IMR-90 (cell line): ENCODE results near the gene POLR2E. TPM values are rescaled to one million over a fixed set of nuclear protein-coding genes. Genes with fewer than 3 reads are reported as not detected.

Experiments
- ATAC-seq: fragments of 200-7000 bp; cut with Tn5 transposase; 2 replicates; pipeline ENCODE4 v1.9.1; 2020; ENCODE audit warnings: low read depth, mild to moderate bottlenecking, moderate library complexity
- BruUV-seq: library from RNA; stranded (reverse); fragments of 400-500 nt; replicated peaks from 2 replicates; lab custom pipeline; 2021; lab: Mats Ljungman, UMichigan
- CTCF ChIA-PET: fragments of 300-600 bp; formaldehyde crosslinking; extraction: SDS; loops from one replicate; lab custom pipeline; 2021; ENCODE audit warnings: antibody characterized with exemption; lab: Yijun Ruan, JAX
- POLR2A ChIA-PET: fragments of 300-600 bp; sonication (Branson Sonifier 250); formaldehyde crosslinking; loops from one replicate; lab custom pipeline; 2022; ENCODE audit warnings: antibody characterized with exemption; ENCODE audit not compliant: unreplicated experiment; lab: Charles Lee
- DNase-seq: peaks from one replicate; pipeline ENCODE4 v3.0.0; 2013
- H2AFZ ChIP-seq: replicated peaks from 2 replicates; pipeline ENCODE3; 2013; ENCODE audit warnings: low read length, mild to moderate bottlenecking; ENCODE audit not compliant: poor library complexity
- H2AK5ac ChIP-seq: 2 replicates; pipeline ENCODE4 v1.6.1; 2013; ENCODE audit warnings: low read depth, low read length, inconsistent platforms
- H2AK9ac ChIP-seq: replicated peaks from 2 replicates; pipeline ENCODE3; 2013; ENCODE audit warnings: mild to moderate bottlenecking, low read depth, low read length, moderate library complexity; ENCODE audit not compliant: poor library complexity
- H2BK120ac ChIP-seq: 2 replicates; pipeline ENCODE4 v1.6.1; 2013; ENCODE audit warnings: low read depth, low read length, inconsistent platforms
- H2BK15ac ChIP-seq: 3 replicates; pipeline ENCODE4 v1.6.1; 2013; ENCODE audit warnings: low read depth, low read length, inconsistent platforms
- H2BK20ac ChIP-seq: 2 replicates; pipeline ENCODE4 v1.6.1; 2013; ENCODE audit warnings: low read depth, mild to moderate bottlenecking, inconsistent platforms, low read length, moderate library complexity
- H2BK5ac ChIP-seq: 2 replicates; pipeline ENCODE4 v1.6.1; 2013; ENCODE audit warnings: mild to moderate bottlenecking, low read depth, low read length, inconsistent platforms; ENCODE audit not compliant: poor library complexity, severe bottlenecking
- H3K14ac ChIP-seq: replicated peaks from 2 replicates; pipeline ENCODE4 v1.6.1; 2013; ENCODE audit warnings: low read depth, low read length, inconsistent platforms
- H3K18ac ChIP-seq: 2 replicates; pipeline ENCODE4 v1.6.1; 2013; ENCODE audit warnings: low read depth, low read length, control low read depth
- H3K23ac ChIP-seq: 2 replicates; pipeline ENCODE4 v1.6.1; 2013; ENCODE audit warnings: low read depth, low read length, inconsistent platforms
- H3K27ac ChIP-seq: 2 replicates; pipeline ENCODE4 v1.5.1; 2013; ENCODE audit warnings: mild to moderate bottlenecking, control low read depth, low read length; ENCODE audit not compliant: insufficient read depth
- H3K27me3 ChIP-seq: 2 replicates; pipeline ENCODE4 v1.6.1; 2013; ENCODE audit warnings: low read length; ENCODE audit not compliant: control insufficient read depth, insufficient read depth
- H3K36me3 ChIP-seq: 2 replicates; pipeline ENCODE4 v1.6.1; 2013; ENCODE audit warnings: low read length, mixed read lengths; ENCODE audit not compliant: control insufficient read depth, insufficient read depth
- H3K4ac ChIP-seq: 2 replicates; pipeline ENCODE4 v1.6.1; 2013; ENCODE audit warnings: low read depth, low read length, inconsistent platforms
- H3K4me1 ChIP-seq: 2 replicates; pipeline ENCODE4 v1.6.1; 2013; ENCODE audit warnings: low read length, mixed read lengths; ENCODE audit not compliant: control insufficient read depth, insufficient read depth
- H3K4me2 ChIP-seq: 2 replicates; pipeline ENCODE4 v1.6.1; 2013; ENCODE audit warnings: low read depth, mild to moderate bottlenecking, control low read depth, low read length, moderate library complexity
- H3K4me3 ChIP-seq: 2 replicates; pipeline ENCODE4 v1.5.1; 2013; ENCODE audit warnings: low read depth, mild to moderate bottlenecking, control low read depth, low read length, moderate library complexity; ENCODE audit not compliant: insufficient read depth
- H3K56ac ChIP-seq: 2 replicates; pipeline ENCODE4 v1.6.1; 2013; ENCODE audit warnings: low read length, inconsistent platforms; ENCODE audit not compliant: insufficient read depth; ENCODE audit errors: extremely low read depth
- H3K79me1 ChIP-seq, 2 experiments: 2 replicates each; pipeline ENCODE4 v1.6.1; 2013; ENCODE audit warnings: low read length in 2 of 2, inconsistent platforms in 1 of 2, low read depth in 1 of 2
- H3K9ac ChIP-seq: 2 replicates; pipeline ENCODE4 v1.6.1; 2013; ENCODE audit warnings: low read depth, low read length, control low read depth
- H3K9me1 ChIP-seq: 2 replicates; pipeline ENCODE4 v1.6.1; 2013; ENCODE audit warnings: low read length, inconsistent platforms; ENCODE audit not compliant: insufficient read depth
- H3K9me3 ChIP-seq: 2 replicates; pipeline ENCODE4 v1.6.1; 2013; ENCODE audit warnings: low read length; ENCODE audit not compliant: control insufficient read depth, insufficient read depth
- H4K20me1 ChIP-seq: 2 replicates; pipeline ENCODE4 v1.6.1; 2013; ENCODE audit warnings: low read length, inconsistent platforms; ENCODE audit not compliant: insufficient read depth
- H4K5ac ChIP-seq: 2 replicates; pipeline ENCODE4 v1.6.1; 2013; ENCODE audit warnings: mild to moderate bottlenecking, low read depth, low read length, control low read depth
- H4K8ac ChIP-seq, 2 experiments: 2 replicates each; pipeline ENCODE4 v1.6.1; 2013; ENCODE audit warnings: low read depth in 2 of 2, low read length in 2 of 2, control low read depth in 1 of 2, inconsistent platforms in 1 of 2
- H4K91ac ChIP-seq: 2 replicates; pipeline ENCODE4 v1.6.1; 2013; ENCODE audit warnings: low read depth, low read length, inconsistent platforms; ENCODE audit not compliant: insufficient read depth
- BHLHE40 ChIP-seq: fragments of 150-350 bp; IDR thresholded peaks from 2 replicates; pipeline ENCODE4 v1.6.1; 2016; ENCODE audit warnings: mild to moderate bottlenecking, low read depth, low read length
- CHD1 ChIP-seq: IDR thresholded peaks from 2 replicates; pipeline ENCODE4 v1.6.1; 2012; ENCODE audit warnings: low read depth, low read length, improper control_type of control experiment
- CTCF ChIP-seq: conservative IDR thresholded peaks from 2 replicates; pipeline ENCODE4 v1.5.1; 2012; ENCODE audit warnings: mild to moderate bottlenecking, low read depth, low read length, improper control_type of control experiment
- ELK1 ChIP-seq: fragments of 150-350 bp; IDR thresholded peaks from 2 replicates; pipeline ENCODE4 v1.6.1; 2016; ENCODE audit warnings: low read depth, mild to moderate bottlenecking, low read length, moderate library complexity, borderline replicate concordance
- MAFK ChIP-seq: IDR thresholded peaks from 2 replicates; pipeline ENCODE4 v1.6.1; 2012; ENCODE audit warnings: low read depth, low read length, improper control_type of control experiment
- MAZ ChIP-seq: IDR thresholded peaks from 2 replicates; pipeline ENCODE4 v1.6.1; 2012; ENCODE audit warnings: low read depth, mild to moderate bottlenecking, low read length, improper control_type of control experiment, moderate library complexity, borderline replicate concordance
- MXI1 ChIP-seq: IDR thresholded peaks from 2 replicates; pipeline ENCODE4 v1.6.1; 2012; ENCODE audit warnings: low read depth, mild to moderate bottlenecking, low read length, moderate library complexity, borderline replicate concordance
- POLR2A ChIP-seq: IDR thresholded peaks from 2 replicates; pipeline ENCODE4 v1.6.1; 2012; ENCODE audit warnings: mild to moderate bottlenecking, low read depth, low read length
- RCOR1 ChIP-seq: IDR thresholded peaks from 2 replicates; pipeline ENCODE4 v1.6.1; 2012; ENCODE audit warnings: mild to moderate bottlenecking, low read length, improper control_type of control experiment; ENCODE audit not compliant: insufficient replicate concordance
- RFX5 ChIP-seq: IDR thresholded peaks from 2 replicates; pipeline ENCODE4 v1.8.0; 2012; ENCODE audit warnings: low read depth, mild to moderate bottlenecking, low read length, moderate library complexity
- SMC3 ChIP-seq: fragments of 150-350 bp; IDR thresholded peaks from 2 replicates; pipeline ENCODE4 v1.6.1; 2016; ENCODE audit warnings: low read depth, mild to moderate bottlenecking, antibody characterized with exemption, low read length, moderate library complexity
- USF2 ChIP-seq: fragments of 150-350 bp; IDR thresholded peaks from 2 replicates; pipeline ENCODE4 v1.6.1; 2017; ENCODE audit warnings: mild to moderate bottlenecking, antibody characterized with exemption, low read length, low read depth
- WGBS, 2 experiments: methylation state at CpG; one replicate each; pipeline versions ENCODE4 v1.1.5 to v1.1.7; 2013; ENCODE audit warnings: missing lambda C conversion rate in 2 of 2; ENCODE audit not compliant: insufficient read length in 1 of 2; ENCODE audit errors: extremely low coverage in 2 of 2; 5-methylcytosine and 5-hydroxymethylcytosine counted together
- dilution Hi-C: fragments of 300-500 bp; cut with HindIII; formaldehyde crosslinking; loops from one replicate; pipeline ENCODE4 v1.14.3; 2018; ENCODE audit warnings: low sequenced_read_pairs; ENCODE audit not compliant: unreplicated experiment
- in situ Hi-C: fragments of 300-500 bp; cut with MboI; formaldehyde crosslinking; loops from 3 replicates; pipeline ENCODE4 v1.14.3; 2019; ENCODE audit warnings: low sequenced_read_pairs, inconsistent platforms, mixed read lengths
- intact Hi-C: fragments of 100-400 bp; cut with micrococcal nuclease; formaldehyde crosslinking; loops from 2 replicates; pipeline ENCODE4 v1.10.0; 2022
- polyA plus RNA-seq, 3 experiments: library from polyadenylated mRNA; depleted of rRNA; stranded (reverse); fragments of >200 nt; gene quantifications; 2 replicates each; pipeline ENCODE4 v1.2.3, GENCODE V29; 2012; ENCODE audit warnings: low replicate concordance in 1 of 3
- total RNA-seq: library from RNA; depleted of rRNA; stranded (reverse); fragments of >200 nt; gene quantifications from 2 replicates; pipeline ENCODE4 v1.2.3, GENCODE V29; 2012

POLR2E gene
- total and polyA plus RNA-seq, 2 of the 4 experiments (the other 2 are of a cell fraction), result 294 to 391 TPM

GRCh38 chr19:1105873-1106840 lies 11.0 kb upstream of the POLR2E start:
- no peak overlapping the region for H3K4me3 ChIP-seq
- H3K14ac ChIP-seq, result no peak overlapping the region
- no peak overlapping the region for H3K4ac ChIP-seq
- no peak overlapping the region for H2AFZ ChIP-seq
- no peaks in the 10 kb centered on the region for H3K27me3 ChIP-seq
- WGBS, 2 experiments, result 99% methylated on average over 12 of the region's 32 CpGs; no CpG with 5 or more reads in 1 of the 2 experiments
- ATAC-seq, result no peak
- H3K27ac ChIP-seq, result peak overlapping the region; percentile 84; the same call in 1 of the 2 replicates
- intact Hi-C loops (no loop called here), dilution Hi-C loops (no loop called here), in situ Hi-C loops (loop anchor here (5.0 kb wide), 1 partner anchor 96 kb away; no protein-coding TSS in a partner anchor)
- H3K56ac ChIP-seq, result no peak overlapping the region
- H4K20me1 ChIP-seq, result peaks cover 53% of the 10 kb centered on the region
- 0 out of 2 replicates have a peak, but pooled peaks cover 2% of the 10 kb centered on the region for H3K9me1 ChIP-seq
- no peak overlapping the region for H4K5ac ChIP-seq
- no peak overlapping the region for H2BK20ac ChIP-seq
- H3K79me1 ChIP-seq, result peaks cover 0 to 25% of the 10 kb centered on the region in 2 experiments; a peak in 2 of 4 replicates
- H2BK15ac ChIP-seq, result no peak overlapping the region
- H3K9ac ChIP-seq, result no peak overlapping the region
- no peak overlapping the region for H2BK5ac ChIP-seq
- H4K91ac ChIP-seq, result no peak overlapping the region
- POLR2A ChIA-PET, result no interaction called here
- H2BK120ac ChIP-seq, result no peak overlapping the region
- peak overlapping the region; percentile 13; the same call in 1 of the 2 replicates for H2AK5ac ChIP-seq
- peaks cover 10% of the 10 kb centered on the region for H3K4me1 ChIP-seq
- BruUV-seq, result TSS peak; percentile 84
- peaks cover 53% of the 10 kb centered on the region for H3K36me3 ChIP-seq
- H2AK9ac ChIP-seq, result peak overlapping the region; percentile 11
- TF ChIP-seq CHD1 (no peak), SMC3 (no peak), MAZ (no peak), MXI1 (no peak), MAFK (no peak), RFX5 (no peak), CTCF (no peak), USF2 (no peak), ELK1 (no peak), BHLHE40 (no peak), POLR2A (no peak), RCOR1 (no peak)
- no peak overlapping the region for H4K8ac ChIP-seq
- H3K23ac ChIP-seq, result no peak overlapping the region
- no peak for DNase-seq
- H3K9me3 ChIP-seq, result no peaks in the 10 kb centered on the region
- CTCF ChIA-PET, result interaction anchor here (0.6 kb wide), 1 partner anchor 76 kb away, joined by 4 read pairs; no protein-coding TSS in a partner anchor
- no peak overlapping the region; the same call in 1 of the 2 replicates for H3K4me2 ChIP-seq
- no peak overlapping the region for H3K18ac ChIP-seq
